GM21367 (cell line): Measurements from ENCODE around the gene JHY.

Experiments used
- ATAC-seq: cut with Tn5 transposase; IDR thresholded peaks from one replicate; pipeline ENCODE4 v1.9.1; 2021; ENCODE audit not compliant: unreplicated experiment

JHY gene

DNA sequence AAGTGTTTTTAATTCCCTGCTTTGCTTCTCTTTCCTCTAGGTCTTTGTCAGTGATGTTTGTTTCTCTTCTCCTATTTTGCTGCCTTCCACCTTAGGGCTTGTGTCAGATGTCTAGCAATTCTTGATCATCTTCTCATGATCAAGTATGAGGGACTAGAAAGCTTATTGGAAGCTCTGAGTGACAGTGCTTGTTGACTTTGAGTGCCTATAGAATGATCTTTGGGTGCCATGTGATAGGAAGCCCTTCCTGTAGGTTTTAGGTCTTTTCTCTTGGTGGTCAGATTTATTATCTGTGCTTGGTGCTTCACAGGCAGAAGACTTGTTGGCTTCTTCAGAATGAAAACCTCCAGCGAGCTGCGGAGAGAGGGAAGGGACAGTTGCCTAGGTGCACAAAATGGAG lies 56.0 kb downstream of the JHY start:
- no peak for ATAC-seq

DNA sequence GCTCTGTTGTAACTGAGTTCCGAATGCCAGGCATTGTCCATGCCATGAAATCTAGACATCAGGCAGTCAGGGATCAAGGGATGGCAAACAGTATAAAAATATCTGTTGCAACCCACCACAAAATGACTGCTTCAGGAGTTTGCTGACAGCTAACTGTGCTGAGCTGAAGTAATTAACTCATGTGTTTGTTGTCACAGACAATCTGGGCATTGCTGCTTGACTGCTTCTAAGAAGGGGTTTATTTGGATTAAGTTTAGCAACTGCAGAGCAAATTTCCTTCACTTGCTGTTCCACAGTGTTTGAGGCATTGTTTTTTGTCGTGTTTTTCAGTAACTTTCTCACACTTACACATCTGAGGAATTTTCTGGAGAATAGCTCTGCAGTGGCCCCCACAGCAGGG lies 68.7 kb downstream of the JHY start:
- ATAC-seq, result no peak

DNA sequence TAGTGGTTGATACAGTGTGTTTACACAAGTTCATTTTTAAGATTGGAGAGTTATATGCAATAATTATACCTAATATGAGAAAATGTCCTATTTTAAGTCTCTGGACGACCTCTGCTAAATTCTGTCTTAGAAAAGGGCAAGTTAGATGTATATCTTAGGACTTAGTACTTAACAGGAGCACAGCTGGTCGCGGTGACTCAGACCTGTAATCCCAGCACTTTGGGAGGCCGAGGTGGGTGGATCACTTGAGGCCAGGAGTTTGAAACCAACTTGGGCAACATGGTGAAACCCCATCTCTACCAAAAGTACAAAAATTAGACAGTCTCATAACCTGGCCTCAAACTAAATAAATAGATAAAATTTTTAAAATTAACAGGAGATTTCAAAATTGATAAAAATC lies 71.9 kb downstream of the JHY start:
- no peak for ATAC-seq

DNA sequence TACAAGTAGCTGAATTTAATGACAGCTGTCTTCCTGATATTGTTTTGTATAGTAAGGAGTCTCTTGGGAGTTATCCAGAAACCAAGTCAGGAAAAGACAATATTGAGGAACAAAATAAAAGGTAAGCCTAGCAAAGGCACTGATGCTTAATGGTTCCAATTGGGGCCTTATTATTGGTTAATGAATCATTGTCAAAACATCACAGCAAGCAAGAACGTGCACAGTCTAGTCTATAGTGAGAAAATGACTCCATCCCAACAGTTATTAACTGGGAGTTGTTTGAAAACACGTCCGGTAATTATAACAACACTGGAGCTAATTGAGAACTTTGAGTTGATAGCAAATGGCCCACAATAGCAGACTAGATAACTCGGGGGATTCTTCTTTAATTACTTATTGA lies 81.4 kb downstream of the JHY start:
- no peak for ATAC-seq

DNA sequence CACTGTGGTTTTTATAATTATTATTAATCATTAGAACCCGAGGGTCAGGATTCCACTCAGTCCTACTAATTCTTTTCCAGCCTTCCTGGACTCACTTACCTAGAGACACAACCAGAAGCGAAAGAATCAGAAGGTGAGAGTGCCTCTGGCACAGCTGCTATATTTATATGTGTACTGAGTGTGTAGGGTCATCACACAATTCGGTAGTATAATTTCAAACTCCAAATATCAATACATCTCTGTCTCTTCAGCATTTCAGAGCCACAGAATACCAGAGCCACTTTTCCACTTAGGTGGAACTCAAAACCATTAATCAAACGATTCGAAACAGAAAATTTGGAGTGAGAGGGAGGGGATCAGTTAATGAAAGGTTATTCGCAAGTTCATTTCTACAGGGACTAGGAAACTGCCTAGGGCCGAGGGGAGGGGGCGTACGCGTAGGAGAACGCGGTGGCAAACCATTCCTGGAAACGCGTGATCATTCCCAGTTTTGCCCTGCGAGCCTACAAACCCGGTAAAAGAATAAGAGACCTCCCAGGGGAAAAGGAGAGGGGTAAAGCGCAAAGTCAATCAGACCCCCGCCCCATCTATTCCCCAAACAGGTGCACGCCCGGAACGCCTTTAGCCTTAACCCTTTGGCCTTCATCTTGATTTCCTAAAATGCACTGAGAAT lies 93.6 kb downstream of the JHY start:
- ATAC-seq, result no peak

DNA sequence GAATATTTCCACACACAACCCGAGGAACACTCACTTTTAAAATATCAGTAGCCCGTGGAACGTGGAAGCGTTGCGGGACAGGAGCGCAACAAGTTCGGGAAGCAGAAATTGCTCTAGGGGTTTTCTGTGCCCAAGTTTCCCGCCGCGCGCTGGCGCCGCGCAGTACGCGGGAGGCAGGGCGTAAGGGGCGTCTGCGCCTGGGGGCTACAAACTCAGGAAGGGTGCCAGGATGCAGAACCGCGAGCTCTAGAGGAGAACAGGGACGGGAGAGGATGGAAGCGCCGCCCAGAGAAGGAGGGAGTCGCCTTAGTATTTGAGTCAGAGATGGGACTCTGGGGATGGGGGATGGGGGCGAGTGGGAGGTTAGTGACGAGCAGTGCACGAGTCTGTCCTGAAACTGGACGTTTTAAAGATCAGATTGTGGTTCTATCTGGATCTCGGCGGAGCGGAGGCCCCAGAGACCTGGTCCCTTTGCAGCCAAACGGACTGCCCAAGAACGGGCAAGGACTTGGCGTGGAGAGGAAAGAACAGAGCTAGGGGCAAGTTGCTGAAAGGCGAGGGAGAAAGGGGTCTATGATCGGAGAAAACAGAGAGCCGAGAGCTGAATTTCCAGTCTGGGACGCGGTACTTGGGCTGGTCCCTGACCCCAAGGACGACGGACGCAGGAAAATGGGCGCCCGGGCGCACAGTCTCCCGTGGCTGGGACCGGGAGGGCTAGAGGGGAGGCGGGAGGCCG lies 94.3 kb downstream of the JHY start:
- ATAC-seq, result no peak

DNA sequence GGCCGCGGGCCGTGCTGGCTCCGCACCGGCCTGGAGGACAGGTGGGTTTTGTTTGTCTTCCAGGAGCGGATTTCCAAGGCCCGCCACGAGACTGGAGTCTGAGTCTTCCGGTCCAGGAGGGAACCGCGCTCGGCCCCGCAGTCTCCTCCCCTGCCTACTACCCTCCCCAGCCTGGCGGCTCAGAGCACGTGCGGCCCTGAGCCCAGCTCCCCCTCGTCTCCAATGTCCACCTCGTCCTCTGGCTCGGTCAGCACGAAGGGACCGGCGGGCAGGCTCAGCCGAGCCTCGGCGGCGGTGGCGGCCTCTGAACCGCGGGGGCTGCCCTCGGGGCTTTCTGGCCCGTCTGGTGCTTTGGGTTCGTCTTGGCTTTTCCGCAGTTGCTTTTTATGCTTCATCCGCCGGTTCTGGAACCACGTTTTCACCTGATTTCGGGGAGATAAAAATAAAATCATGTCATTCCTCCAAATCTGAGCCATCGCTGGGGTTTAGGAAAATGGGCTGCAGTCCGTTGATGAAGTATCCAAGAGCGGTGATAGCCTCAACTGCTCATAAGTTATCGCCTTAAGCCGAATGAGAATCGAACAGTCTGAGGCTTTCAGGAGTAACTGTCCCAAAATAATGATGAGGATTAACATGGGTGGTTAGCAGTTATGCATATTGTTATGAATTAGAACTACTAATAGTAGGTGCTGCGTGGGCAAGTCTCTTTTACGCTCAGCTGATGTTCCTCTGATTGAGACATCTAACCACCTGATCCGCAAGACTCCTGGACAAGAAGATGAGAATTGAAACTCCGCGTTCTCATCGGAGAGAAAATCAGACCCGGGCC lies 95.1 kb downstream of the JHY start:
- ATAC-seq, result no peak

DNA sequence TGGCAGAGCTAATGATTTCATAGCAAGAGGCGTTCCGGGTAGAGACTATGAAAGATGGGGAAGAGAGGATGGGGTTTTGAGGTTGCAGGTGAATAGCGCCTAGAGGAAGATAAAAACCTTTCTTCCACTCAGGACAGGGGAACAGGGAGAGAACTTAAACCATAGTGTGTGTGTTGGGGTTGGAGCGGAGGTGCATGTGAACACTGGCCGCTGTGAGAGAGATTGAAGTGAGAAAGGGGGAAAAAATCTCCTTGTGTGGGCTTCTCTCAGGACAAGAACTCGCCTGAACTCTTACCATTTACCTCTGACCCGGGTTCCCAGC lies 95.7 kb downstream of the JHY start:
- no peak for ATAC-seq

DNA sequence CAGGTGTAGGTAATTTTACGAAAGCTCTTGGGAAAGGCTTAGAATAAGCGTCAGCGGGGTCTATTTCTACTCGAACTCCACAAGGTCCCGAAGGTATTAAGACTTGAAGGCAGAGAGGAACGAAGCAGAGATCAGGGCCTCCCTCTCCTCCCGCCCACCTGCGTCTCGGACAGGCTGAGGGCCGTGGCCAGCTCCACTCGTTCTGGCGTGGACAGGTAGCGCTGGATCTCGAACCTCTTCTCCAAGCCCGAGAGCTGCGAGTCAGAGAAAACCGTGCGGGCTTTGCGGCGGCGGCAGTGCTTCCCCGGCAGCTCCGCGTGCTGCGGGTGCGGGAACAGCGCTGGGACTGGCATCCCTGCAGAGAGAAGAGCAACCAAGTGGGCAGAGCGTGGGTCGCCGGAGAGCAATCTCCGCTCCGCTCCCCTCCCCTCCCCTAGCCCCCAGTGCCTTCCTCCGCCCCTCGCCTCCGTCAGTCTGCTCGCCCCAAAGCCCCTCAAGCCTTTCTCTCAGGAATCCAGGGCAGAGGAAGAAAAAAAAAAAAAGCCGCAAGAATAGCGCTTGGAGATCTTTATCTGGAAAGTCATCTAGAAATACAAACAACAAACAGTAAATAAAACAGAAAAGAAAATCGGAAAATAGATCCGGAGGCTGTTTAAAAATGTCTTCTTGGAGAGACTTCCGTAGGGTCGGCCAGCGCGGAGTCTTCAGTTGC lies 96.7 kb downstream of the JHY start:
- no peak for ATAC-seq

DNA sequence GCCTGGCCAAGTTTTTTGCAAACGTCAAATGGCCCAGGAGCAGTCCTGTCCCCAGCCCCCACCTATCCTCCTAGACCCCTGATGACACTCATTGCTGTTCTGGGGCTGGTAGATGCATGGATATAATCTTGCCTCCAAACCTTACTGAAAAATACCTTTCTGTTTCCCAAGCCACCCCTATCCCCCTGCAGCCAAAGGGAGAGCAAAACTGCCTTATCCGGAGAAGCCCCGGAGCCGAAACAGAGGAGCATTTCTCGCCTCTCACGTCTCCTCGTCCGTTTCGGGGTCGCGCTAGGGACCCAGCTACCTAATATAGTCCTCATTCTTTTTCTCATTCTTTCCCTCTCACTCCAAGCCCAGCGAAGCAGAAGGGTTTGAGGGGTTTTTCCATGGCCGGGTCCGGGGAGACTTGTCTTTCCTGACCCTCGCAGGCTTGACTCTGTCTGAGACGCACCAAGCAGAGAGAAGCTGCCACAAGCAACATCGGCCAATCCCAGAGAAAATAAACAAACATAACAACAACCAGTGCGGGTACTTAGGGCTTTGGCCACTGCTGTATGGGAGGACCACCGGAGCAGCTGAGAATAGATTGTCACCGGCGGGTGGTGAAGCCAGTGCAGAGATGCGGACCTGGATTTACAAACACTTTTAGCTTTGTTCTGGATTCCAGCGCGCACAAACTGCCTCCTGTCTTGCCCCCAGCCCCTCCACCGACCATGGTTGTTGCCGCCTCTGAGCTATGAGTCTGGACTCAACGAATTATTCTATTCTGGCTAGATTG lies 97.4 kb downstream of the JHY start:
- ATAC-seq, result no peak

DNA sequence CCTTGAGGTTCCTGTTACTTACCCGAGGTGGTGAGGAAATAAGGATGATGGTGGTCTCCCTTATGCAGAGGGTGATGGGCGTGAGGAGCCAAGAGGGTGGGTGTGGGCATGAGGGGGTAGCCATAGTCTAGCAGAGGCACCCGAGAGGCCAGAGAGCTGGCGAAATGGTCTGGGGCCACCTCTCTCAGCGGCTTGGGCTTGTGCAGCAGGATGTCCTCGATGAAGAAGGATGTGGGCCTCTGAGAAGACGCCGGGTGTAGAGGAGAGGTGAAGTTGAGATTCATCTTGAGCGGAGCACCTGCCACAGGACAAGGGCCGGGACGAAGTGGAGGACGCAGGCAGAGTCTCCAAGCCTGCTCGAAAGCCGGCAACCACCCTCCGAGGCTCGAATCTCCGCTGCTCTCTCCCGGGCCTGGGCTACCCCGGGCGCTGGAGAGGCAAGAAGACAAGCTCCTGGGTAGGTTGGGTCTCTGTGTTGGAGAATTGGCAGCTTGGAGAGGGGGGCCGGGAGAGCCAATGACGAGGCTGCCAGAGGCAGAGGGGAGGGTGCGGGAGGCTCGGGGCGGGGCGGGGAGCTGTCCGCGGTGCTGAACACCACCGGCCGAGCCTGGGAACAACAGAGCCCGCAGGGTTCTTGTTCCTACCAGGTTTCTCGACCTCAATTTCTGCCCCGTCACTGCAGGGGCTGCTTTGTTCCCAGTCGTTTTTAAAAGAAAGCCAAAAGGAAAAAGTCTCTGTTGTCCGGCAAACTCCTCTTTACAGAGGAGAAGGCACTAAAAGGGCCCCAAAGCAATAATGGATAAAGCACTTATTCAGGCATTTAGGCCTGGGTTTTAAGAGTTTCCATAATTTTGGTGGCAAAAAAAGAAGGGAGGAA lies 99.1 kb downstream of the JHY start, which contains the start of gene BSX:
TSS of gene BSX (minus strand) at position 447 of the 877 bp plus-strand sequence. CDS start at position 284, 163 bp downstream.
- no peak for ATAC-seq

DNA sequence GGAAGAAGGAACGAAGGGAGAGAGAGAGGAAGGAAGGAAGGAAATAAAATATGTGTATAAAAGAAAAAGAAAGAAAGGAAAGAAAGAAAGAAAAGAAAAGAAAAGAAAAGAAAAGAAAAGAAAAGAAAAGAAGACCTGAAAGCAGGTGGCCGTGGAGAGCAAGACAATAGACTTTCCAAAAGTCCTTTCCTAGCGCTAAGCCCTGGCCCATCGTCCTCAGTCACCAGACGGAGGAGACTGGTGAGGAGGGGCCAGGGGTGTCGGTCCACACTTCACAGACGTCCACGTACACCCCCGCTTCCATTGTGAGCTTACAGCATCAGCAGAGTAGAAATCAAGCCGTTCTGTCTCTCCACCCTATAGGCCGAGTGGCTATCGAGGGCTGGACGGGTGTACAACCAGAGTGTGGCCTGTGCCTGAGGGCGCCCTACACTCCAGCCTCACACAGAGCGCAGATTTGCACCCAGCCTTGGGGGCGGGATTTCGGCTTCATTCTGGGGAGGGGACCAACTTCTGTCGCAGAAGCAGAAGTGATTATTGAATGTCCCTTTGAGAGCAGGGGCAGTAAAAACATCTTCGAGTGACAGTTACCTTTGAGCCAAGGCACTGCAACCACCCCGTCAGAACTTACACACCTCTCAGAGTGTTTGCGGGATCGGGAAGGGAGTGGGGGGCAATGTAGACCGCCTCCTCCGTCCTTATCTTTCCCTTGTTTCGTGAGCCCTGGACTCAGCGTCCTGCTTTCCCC lies 101.1 kb downstream of the JHY start:
- ATAC-seq, result no peak

DNA sequence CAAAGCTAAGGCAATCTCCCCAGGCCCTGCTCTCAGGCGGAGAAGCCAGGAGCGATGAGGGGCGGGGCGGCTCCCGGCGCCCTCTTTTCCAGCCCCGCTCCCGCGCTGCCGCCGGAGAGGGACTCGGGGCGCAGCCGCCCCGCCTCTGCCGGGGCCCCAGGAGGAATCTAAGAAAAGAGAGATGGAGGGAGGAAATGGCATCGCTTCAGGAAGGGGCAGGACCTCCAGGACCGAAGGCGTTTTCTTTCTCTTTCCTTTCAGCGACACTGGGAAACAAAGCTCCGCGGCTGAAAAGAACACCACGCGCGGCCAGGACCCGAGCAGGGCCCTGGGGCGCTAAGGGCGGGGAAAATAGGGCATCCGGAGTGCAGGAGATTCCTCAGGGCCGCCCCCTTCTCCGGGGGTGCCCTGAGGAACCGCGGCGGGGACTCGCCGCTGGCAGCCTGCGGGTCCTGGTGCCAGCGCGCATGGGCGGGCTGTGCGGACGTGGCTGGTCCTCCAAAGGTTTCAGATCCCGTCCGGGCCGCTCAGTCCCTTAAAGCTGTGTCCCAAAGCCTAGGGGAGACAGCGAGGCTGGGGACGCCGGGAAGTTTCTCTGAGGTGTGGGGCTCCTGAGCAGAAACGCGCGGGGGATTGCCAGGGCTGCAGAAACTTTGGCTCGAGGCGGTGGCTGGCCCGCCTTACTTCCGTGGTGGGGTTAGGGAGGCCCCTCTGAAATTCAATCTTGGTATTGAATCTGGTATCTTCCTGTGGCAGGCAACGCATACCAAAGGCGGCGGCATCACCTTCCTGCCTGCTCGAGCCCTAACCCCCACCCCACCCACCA lies 101.8 kb downstream of the JHY start:
- no peak for ATAC-seq

DNA sequence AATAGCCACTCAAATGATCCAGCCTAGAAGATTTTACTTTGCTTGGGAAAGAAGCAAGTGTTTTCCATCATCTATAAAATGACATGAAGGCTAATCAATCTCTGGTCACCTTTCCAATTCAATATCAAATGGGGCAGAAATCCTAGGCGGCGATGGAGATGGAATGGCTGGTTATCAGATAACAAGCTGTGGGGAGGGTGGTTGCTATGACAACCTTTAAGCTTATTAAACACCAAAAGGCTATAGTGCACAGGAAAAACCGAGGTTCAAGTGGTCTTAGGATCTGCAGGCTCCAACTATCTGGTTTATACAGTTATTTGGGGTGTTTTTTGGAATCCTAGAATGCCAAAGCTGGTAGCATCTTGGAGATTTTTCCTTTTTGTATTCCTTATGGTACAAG lies 113.0 kb downstream of the JHY start:
- ATAC-seq, result no peak

DNA sequence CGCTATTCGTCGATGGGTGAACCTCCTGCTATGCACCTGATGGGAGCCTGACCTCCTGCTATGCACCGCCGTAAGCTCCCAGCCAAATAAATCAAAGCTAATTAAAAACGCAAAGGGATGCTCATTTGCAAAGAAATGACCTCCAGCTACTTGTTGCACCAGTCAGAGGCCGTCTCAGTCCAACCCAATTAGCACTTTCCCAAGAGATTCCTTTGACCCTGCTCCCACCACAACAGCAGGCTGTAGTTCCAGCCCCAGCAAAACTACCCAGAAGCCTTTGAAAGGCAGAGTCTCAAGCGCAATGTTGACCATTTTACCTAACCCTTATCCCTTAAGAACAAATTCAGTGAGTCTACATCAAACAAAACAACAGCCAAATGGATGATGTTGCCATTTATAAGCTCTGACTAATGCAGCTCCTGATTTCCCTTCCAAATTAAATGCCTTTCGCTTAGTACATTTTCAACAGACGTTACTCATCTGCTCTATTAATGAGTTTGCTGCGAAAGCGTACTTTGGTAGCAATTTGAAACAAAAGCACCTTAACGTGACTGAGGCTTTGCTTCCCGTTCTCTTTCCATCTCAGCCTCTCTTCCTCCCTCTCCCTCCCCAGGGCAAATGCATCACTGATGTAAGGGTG lies 116.3 kb downstream of the JHY start:
- ATAC-seq, result no peak

DNA sequence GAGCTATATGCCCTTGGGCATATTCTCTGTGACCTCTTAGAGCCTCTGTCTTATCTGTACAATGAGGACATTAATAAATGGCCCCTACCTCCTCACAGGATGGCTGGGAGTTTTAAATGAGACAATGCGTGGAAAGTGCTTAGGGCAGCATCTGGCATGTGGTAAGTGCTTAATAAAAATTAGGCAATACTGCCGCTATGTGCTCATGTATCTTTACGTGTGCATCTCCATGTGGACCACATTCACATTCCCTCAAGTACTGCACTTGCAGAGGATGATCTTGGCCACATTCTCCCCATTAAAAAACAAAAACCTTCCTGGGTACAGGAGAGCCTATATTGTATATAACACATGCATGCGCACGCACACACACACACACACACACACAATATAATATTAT lies 118.2 kb downstream of the JHY start:
- no peak for ATAC-seq

DNA sequence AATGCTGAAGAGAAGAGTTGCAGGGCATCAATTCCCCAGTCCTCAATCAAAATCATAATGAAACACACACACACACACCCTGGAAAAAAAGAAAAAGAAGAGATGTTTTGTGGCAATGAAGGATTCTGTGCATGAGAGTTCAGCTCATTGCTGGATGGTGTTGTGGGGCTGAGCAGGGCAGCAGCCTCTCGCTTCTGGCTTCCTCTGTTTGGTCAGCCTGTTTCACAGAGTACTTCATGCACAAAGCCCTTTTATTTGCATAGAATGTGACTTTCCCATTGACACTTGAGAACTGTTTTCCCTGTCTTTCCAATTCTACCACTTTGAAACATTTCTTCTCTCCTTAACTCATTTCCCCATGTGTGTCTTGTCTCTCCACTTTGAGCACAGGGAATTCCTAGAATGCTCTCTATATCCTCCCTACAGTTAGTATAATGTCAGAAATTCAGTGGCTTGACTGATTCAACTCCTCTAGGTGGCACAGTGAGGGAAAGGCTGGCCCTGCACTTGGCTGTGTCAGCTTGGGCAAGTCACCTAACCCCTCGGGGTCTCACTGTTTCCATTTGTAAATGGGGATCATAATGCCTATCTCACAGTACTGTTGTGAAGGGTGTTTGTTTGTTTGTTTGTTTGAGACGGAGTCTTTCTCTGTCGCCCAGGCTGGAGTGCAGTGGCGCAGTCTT lies 124.4 kb downstream of the JHY start:
- no peak for ATAC-seq
